AG10803 (cell line): ENCODE results near the gene OSBPL5.

Experiments
- DNase-seq: peaks from one replicate; pipeline ENCODE4 v3.0.0; 2010; ENCODE audit warnings: low read depth
- H3K4me3 ChIP-seq: 2 replicates; pipeline ENCODE4 v1.5.1; 2011; ENCODE audit warnings: mild to moderate bottlenecking, low read length, control low read depth
- TF ChIP-seq, protein P1 (sequence below): conservative IDR thresholded peaks from 2 replicates; pipeline ENCODE4 v1.5.1; 2011; ENCODE audit warnings: mild to moderate bottlenecking, low read length, control low read depth, inconsistent platforms

The OSBPL5 gene

DNA sequence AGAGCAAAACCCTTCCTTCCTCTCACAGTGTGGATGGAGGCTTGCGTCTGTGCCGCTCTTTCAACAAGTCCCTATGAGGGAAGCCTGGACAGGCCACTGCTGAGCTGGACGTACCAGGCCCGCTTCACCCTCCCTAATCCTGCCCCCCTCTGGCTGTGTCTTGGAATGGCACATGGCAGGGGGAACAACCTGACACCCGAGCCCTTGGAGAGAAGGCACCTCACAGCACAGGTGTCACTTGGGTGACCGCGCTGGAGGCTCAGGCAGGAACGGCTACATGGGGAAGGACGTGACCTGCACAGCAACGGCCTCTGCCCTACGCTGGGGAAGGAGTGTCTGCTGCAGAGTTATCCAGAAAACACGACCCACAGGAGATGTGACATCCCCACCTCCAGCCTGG is 118.9 kb downstream of the OSBPL5 start:
- TF ChIP-seq, protein P1, sequence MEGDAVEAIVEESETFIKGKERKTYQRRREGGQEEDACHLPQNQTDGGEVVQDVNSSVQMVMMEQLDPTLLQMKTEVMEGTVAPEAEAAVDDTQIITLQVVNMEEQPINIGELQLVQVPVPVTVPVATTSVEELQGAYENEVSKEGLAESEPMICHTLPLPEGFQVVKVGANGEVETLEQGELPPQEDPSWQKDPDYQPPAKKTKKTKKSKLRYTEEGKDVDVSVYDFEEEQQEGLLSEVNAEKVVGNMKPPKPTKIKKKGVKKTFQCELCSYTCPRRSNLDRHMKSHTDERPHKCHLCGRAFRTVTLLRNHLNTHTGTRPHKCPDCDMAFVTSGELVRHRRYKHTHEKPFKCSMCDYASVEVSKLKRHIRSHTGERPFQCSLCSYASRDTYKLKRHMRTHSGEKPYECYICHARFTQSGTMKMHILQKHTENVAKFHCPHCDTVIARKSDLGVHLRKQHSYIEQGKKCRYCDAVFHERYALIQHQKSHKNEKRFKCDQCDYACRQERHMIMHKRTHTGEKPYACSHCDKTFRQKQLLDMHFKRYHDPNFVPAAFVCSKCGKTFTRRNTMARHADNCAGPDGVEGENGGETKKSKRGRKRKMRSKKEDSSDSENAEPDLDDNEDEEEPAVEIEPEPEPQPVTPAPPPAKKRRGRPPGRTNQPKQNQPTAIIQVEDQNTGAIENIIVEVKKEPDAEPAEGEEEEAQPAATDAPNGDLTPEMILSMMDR = peak; percentile 30
- H3K4me3 ChIP-seq = no peak overlapping the region
- no peak for DNase-seq

DNA sequence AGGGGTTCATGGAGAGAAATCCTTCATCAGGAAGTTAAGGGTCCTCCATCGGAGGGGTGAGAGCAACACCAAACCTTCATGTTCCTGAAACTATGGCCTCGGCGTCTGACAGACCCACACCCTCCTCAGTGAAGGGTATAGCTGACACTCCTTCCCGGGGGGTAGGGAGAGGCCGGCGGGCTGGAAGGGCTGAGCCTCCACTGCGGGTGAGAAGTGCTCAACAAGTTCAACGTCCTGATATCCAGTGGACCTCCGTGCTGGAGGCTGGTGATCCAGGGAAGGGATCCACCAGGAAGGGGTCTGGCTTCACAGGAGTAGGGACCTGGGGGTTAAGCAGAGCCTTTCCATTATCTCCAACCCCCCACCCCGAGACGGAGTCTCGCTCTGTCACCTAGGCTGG is 120.2 kb downstream of the OSBPL5 start:
- no peak for DNase-seq
- TF ChIP-seq, protein P1 = no peak
- H3K4me3 ChIP-seq = no peak overlapping the region

DNA sequence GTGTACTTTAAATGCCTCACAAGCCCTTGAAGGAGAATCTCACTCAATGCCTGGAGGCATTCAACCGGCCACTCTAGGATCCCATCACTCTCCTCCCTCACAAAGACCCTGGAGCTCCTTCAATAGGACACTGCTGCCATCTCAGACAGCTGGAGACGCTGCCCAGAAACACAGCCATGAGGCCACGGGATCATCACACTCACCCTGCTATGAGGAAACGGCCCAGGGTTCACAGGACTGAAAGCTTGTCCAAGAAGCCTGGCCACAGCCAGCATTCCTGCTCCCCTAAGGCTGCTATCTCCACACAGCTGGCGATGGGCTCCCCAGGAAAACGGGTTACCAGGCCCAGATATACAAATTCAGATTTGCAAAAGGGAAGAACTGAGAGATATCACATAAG is 121.1 kb downstream of the OSBPL5 start:
- peak; percentile 55 for DNase-seq
- TF ChIP-seq, protein P1 = no peak

DNA sequence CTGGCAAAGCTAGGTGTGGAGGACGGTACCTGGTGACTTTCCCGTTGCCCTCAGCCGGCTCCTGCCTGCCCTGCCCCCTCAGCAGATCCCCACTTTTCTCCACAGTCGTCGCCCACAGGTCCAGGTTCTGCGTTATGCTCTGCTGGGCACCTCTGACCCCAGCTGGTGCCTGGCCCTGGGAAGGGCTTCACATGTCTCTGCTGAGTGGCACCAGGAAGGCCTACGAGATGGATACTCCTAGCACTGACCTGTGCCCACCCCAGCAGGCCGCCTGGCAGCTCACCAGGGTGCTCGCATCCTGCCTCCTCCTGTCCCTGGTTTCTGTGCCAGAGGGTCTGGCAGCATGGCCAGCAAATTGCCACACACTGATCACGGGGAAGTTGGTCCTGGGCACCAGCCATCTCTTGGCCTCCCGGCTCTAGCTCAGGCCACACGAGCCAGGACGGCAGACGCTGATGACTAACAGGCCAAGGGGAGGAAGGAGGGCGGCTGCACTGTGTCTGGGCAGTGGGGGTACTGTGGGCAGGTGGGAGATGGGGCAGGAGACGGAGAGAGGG is 121.7 kb downstream of the OSBPL5 start:
- TF ChIP-seq, protein P1 = no peak
- H3K4me3 ChIP-seq = no peak overlapping the region
- DNase-seq = peak; percentile 83

More for the DNA sequence above, 121.1 kb downstream of the OSBPL5 start:
- H3K4me3 ChIP-seq = no peak overlapping the region

DNA sequence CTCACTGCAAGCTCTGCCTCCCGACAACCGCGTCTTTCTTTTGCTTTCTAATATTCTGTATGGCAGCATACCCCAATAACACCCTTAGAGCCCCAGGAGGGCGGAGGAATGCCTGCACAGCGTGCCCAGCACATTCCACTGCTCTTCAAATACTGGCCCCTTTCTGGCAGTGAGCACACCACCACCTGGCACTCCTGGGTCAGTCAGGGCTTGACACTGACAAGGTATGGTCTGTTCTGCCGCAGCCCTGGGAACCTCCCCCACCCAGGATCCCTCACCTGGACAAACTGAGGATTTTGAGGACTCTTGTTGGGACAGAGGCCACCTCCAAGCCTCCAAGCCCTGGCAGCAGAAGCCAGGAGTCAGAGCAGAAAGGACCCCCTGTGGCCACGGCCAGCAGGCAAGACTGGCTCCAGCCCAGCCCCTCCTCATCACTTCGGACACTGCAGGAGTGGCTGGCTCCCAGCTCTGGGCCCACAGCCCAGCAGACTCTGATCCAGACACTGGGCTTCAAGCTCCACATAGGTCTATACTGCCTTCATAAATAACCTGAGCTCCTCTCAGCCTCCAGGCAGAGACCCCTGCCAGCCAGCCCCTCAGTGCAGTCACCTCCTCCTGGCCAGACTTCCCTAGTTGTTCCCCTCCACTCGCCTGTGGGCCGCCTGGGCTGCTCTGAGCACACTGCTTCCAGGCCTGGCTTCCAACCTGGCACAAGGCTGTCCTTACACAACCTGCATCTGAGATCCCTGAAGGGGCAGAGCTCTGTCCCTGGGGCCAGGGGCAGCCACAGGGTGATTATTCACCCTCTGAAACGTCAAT is 122.4 kb downstream of the OSBPL5 start:
- DNase-seq = no peak
- no peak overlapping the region for H3K4me3 ChIP-seq
- TF ChIP-seq, protein P1 = no peak

DNA sequence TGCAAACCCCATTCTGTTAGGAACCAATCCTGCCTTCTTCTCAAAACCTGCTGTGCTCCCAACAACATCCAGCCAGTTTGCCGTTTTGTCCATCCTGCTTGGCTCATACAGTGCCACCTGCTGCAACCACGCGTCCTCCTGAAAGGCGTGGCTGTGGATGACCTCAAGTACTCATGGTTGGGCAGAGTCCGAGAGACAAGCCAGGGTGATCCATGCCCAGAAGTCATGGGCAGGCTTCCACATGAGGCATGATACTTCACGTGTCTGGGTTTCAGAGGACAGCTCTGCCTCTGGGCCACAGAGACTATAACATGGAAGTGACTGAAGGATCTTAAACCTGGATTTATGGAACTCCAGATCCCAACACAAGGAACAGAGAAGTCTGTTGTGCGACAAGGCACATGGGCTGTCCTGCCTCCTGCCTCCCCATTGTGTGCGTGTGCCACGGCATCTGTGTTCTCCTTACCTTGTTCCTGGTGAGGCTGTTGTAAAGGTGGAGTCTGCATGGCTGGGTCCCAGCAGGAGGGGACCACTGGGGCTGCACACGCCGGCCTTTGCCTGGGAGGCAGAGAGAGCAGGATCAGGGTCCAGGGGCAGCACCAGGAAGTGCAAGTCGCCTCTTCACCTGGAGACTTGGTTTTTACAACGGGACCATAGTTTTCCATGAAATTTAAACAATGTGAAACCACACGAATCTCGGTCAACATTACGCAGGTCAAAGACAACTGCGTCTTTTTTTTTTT is 123.2 kb downstream of the OSBPL5 start:
- DNase-seq = no peak
- no peak overlapping the region for H3K4me3 ChIP-seq
- TF ChIP-seq, protein P1 = no peak
